Smooth muscle cell of the umbilical artery (primary cell): ENCODE results near the gene CDON. TPM values are rescaled to one million over a fixed set of nuclear protein-coding genes. Genes with fewer than 3 reads are reported as not detected.

Experiments
- total RNA-seq: library from RNA; depleted of rRNA; stranded (reverse); fragments of >200 nt; gene quantifications from 2 replicates; pipeline ENCODE4 v1.2.3, GENCODE V29; 2014

CDON gene, protein sequence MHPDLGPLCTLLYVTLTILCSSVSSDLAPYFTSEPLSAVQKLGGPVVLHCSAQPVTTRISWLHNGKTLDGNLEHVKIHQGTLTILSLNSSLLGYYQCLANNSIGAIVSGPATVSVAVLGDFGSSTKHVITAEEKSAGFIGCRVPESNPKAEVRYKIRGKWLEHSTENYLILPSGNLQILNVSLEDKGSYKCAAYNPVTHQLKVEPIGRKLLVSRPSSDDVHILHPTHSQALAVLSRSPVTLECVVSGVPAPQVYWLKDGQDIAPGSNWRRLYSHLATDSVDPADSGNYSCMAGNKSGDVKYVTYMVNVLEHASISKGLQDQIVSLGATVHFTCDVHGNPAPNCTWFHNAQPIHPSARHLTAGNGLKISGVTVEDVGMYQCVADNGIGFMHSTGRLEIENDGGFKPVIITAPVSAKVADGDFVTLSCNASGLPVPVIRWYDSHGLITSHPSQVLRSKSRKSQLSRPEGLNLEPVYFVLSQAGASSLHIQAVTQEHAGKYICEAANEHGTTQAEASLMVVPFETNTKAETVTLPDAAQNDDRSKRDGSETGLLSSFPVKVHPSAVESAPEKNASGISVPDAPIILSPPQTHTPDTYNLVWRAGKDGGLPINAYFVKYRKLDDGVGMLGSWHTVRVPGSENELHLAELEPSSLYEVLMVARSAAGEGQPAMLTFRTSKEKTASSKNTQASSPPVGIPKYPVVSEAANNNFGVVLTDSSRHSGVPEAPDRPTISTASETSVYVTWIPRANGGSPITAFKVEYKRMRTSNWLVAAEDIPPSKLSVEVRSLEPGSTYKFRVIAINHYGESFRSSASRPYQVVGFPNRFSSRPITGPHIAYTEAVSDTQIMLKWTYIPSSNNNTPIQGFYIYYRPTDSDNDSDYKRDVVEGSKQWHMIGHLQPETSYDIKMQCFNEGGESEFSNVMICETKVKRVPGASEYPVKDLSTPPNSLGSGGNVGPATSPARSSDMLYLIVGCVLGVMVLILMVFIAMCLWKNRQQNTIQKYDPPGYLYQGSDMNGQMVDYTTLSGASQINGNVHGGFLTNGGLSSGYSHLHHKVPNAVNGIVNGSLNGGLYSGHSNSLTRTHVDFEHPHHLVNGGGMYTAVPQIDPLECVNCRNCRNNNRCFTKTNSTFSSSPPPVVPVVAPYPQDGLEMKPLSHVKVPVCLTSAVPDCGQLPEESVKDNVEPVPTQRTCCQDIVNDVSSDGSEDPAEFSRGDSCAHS (N-terminal part only)
- total RNA-seq = 7.1 and 8.1 TPM in 2 replicates

GRCh38 chr11:126062679-126063506, at the start of gene CDON:
CDON (minus strand) TSS chr11:126062866; CDS start chr11:126023476, 39,390 bp downstream.

GRCh38 chr11:125945797-125946520, 116.7 kb downstream of the CDON start, which contains the start of gene VSIG10L2:
VSIG10L2 (plus strand) TSS chr11:125946044; CDS start chr11:125946056, 12 bp downstream.

Other genes with a start within 250 kb of the CDON start
- gene PATE4, start 229.6 kb downstream of the CDON start, total RNA-seq = not detected in 2 replicates
- 3.0 and 4.3 TPM in 2 replicates for gene HYLS1, start 175.2 kb downstream of the CDON start, total RNA-seq
- 12.8 and 16.6 TPM in 2 replicates for gene PUS3, start 159.7 kb downstream of the CDON start, total RNA-seq
- not detected in 2 replicates for gene DDX25, start 158.4 kb downstream of the CDON start, total RNA-seq
- gene VSIG10L2, start 116.8 kb downstream of the CDON start, total RNA-seq = not detected in 2 replicates
- gene RPUSD4, start 148.8 kb upstream of the CDON start, total RNA-seq = 23.1 and 24.6 TPM in 2 replicates
- gene FAM118B, start 148.9 kb upstream of the CDON start, total RNA-seq = 21.4 and 28.2 TPM in 2 replicates
- gene SRPRA, start 206.0 kb upstream of the CDON start, total RNA-seq = 105 and 148 TPM in 2 replicates
- gene FOXRED1, start 206.3 kb upstream of the CDON start, total RNA-seq = 13.3 and 14.0 TPM in 2 replicates
- gene TIRAP, start 220.2 kb upstream of the CDON start, total RNA-seq = 4.8 and 5.1 TPM in 2 replicates
- gene DCPS, start 241.2 kb upstream of the CDON start, total RNA-seq = 8.6 and 13.7 TPM in 2 replicates